OCI-LY1 (cell line): Measurements from ENCODE around the gene GALNT2.

ENCODE experiments used
- H2AFZ ChIP-seq: fragments of 200-600 bp; sonication (generic), shearing (Covaris generic); 2 replicates; pipeline ENCODE4 v1.6.0; 2014; ENCODE audit warnings: antibody characterized with exemption, mild to moderate bottlenecking, low read length
- H3F3A ChIP-seq: fragments of 200-600 bp; sonication (generic), shearing (Covaris generic); 2 replicates; pipeline ENCODE4 v1.6.0; 2014; ENCODE audit warnings: mild to moderate bottlenecking, antibody characterized with exemption, low read length, moderate library complexity; ENCODE audit not compliant: insufficient read depth
- H3K27ac ChIP-seq: fragments of 200-600 bp; sonication (generic); 2 replicates; pipeline ENCODE4 v1.5.1; 2014; ENCODE audit warnings: low read length, mixed run types, mild to moderate bottlenecking, low read depth; ENCODE audit not compliant: poor library complexity, severe bottlenecking
- H3K27me3 ChIP-seq: fragments of 200-600 bp; sonication (generic); 2 replicates; pipeline ENCODE4 v1.6.0; 2014; ENCODE audit warnings: antibody characterized with exemption, mild to moderate bottlenecking, low read length, moderate library complexity; ENCODE audit not compliant: insufficient read depth
- H3K36me3 ChIP-seq: fragments of 200-600 bp; sonication (generic); 2 replicates; pipeline ENCODE4 v1.6.1; 2014; ENCODE audit warnings: mild to moderate bottlenecking, antibody characterized with exemption, low read length, moderate library complexity, mixed read lengths; ENCODE audit not compliant: insufficient read depth
- H3K4me1 ChIP-seq: fragments of 200-600 bp; sonication (generic); 2 replicates; pipeline ENCODE4 v1.5.1; 2014; ENCODE audit warnings: mild to moderate bottlenecking, low read length, moderate library complexity; ENCODE audit not compliant: insufficient read depth, severe bottlenecking
- H3K4me2 ChIP-seq: fragments of 200-600 bp; sonication (generic), shearing (Covaris generic); 2 replicates; pipeline ENCODE4 v1.6.1; 2014; ENCODE audit warnings: low read length
- H3K4me3 ChIP-seq: fragments of 200-600 bp; sonication (generic); 2 replicates; pipeline ENCODE4 v1.5.1; 2014; ENCODE audit warnings: low read length, low read depth, mild to moderate bottlenecking, mixed read lengths; ENCODE audit not compliant: poor library complexity, severe bottlenecking
- H3K79me2 ChIP-seq: fragments of 200-600 bp; shearing (Covaris generic); 2 replicates; pipeline ENCODE4 v1.6.1; 2016; ENCODE audit warnings: mixed run types, low read length, mixed read lengths; ENCODE audit not compliant: insufficient read depth
- H3K9ac ChIP-seq: fragments of 200-600 bp; sonication (generic), shearing (Covaris generic); 2 replicates; pipeline ENCODE4 v1.6.1; 2014; ENCODE audit warnings: mild to moderate bottlenecking, low read length, mixed read lengths
- H3K9me2 ChIP-seq: fragments of 200-600 bp; sonication (generic), shearing (Covaris generic); 2 replicates; pipeline ENCODE4 v1.6.1; 2014; ENCODE audit warnings: low read depth, mild to moderate bottlenecking, low read length, mixed read lengths
- H3K9me3 ChIP-seq: fragments of 200-600 bp; shearing (Covaris generic); 2 replicates; pipeline ENCODE4 v1.6.1; 2014; ENCODE audit warnings: low read length, mixed read lengths
- H4K20me1 ChIP-seq: fragments of 200-600 bp; sonication (generic), shearing (Covaris generic); 2 replicates; pipeline ENCODE4 v1.6.0; 2016; ENCODE audit warnings: mild to moderate bottlenecking, low read length; ENCODE audit not compliant: insufficient read depth
- CTCF ChIP-seq: fragments of 200-600 bp; sonication (generic), shearing (Covaris generic); IDR thresholded peaks from 2 replicates; pipeline ENCODE4 v1.5.1; 2017; ENCODE audit warnings: mild to moderate bottlenecking, antibody characterized with exemption, low read length, moderate library complexity, mixed read lengths
- EZH2 ChIP-seq: fragments of 200-600 bp; sonication (generic), shearing (Covaris generic); IDR thresholded peaks from 2 replicates; pipeline ENCODE4 v1.8.0; 2017; ENCODE audit warnings: borderline replicate concordance, mixed run types, mild to moderate bottlenecking, antibody characterized with exemption, low read length, moderate library complexity, mixed read lengths

Gene GALNT2

GRCh38 chr1:230189341-230189740 lies 122.3 kb downstream of the GALNT2 start:
- H3K4me1 ChIP-seq = no peaks in the 10 kb centered on the region
- TF ChIP-seq EZH2 (no peak), CTCF (no peak)
- H3K9me2 ChIP-seq = no peaks in the 10 kb centered on the region
- no peak overlapping the region for H3K4me3 ChIP-seq
- H4K20me1 ChIP-seq = no peaks in the 10 kb centered on the region
- H3K4me2 ChIP-seq = no peak overlapping the region
- H3K9me3 ChIP-seq = no peaks in the 10 kb centered on the region
- no peak overlapping the region for H3K27ac ChIP-seq
- H3K36me3 ChIP-seq = peaks cover 18% of the 10 kb centered on the region; the same call in 1 of the 2 replicates
- H3K9ac ChIP-seq = no peak overlapping the region
- H3K79me2 ChIP-seq = no peaks in the 10 kb centered on the region
- H2AFZ ChIP-seq = no peak overlapping the region
- H3F3A ChIP-seq = no peaks in the 10 kb centered on the region
- no peaks in the 10 kb centered on the region for H3K27me3 ChIP-seq

- Histone ChIP-seq H3K9ac (no peak overlapping the region), H3K4me3 (no peak overlapping the region), H3K36me3 (peaks cover 14% of the 10 kb centered on the region; the same call in 1 of the 2 replicates), H3K9me2 (no peaks in the 10 kb centered on the region), H3K4me2 (no peak overlapping the region), H3K9me3 (no peaks in the 10 kb centered on the region), H4K20me1 (no peaks in the 10 kb centered on the region), H3K27ac (no peak overlapping the region), H3K27me3 (no peaks in the 10 kb centered on the region), H3F3A (no peaks in the 10 kb centered on the region), H3K79me2 (no peaks in the 10 kb centered on the region), H2AFZ (no peak overlapping the region), H3K4me1 (no peaks in the 10 kb centered on the region)
- no peak for TF ChIP-seq EZH2
- TF ChIP-seq CTCF = no peak
Observed at GRCh38 chr1:230189824-230190223, 122.8 kb downstream of the GALNT2 start.

GRCh38 chr1:230191079-230191804 lies 124.2 kb downstream of the GALNT2 start:
- H3K27ac ChIP-seq = no peak overlapping the region
- no peaks in the 10 kb centered on the region for H3K9me3 ChIP-seq
- TF ChIP-seq EZH2 (no peak), CTCF (no peak)
- H3K4me1 ChIP-seq = no peaks in the 10 kb centered on the region
- no peak overlapping the region for H3K4me2 ChIP-seq
- H3K36me3 ChIP-seq = peaks cover 7% of the 10 kb centered on the region; the same call in 1 of the 2 replicates
- no peaks in the 10 kb centered on the region for H4K20me1 ChIP-seq
- H3K4me3 ChIP-seq = no peak overlapping the region
- H3K79me2 ChIP-seq = no peaks in the 10 kb centered on the region
- no peak overlapping the region for H3K9ac ChIP-seq
- H3F3A ChIP-seq = no peaks in the 10 kb centered on the region
- H2AFZ ChIP-seq = no peak overlapping the region
- H3K9me2 ChIP-seq = no peaks in the 10 kb centered on the region
- H3K27me3 ChIP-seq = no peaks in the 10 kb centered on the region
